ENCODE results near the gene RPS6KC1.
"Not testable (repeated sequence)": the region's sequence is repeated elsewhere in the genome, so short reads cannot be mapped to it uniquely, and the experiment has no call there.

DNA sequence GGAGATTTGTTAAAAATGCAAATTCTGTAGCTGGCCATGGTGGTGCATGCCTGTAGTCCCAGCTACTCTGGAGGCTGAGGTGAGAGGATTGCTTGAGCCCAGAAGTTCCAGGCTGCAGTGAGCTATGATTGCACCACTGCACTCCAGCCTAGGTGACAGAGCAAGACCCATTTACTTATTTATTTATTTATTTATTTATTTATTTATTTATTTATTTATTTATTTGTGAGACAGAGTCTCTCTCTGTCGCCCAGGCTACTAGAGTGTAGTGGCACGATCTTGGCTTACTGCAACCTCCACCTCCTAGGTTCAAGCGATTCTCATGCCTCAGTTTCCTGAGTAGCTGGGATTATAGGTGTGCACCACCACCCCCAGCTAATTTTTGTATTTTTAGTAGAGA is 250.5 kb downstream of the RPS6KC1 start:
- not testable (repeated sequence) for TF ChIP-seq CTCF (IDR thresholded peaks at IDR 0.05); EZH2 (IDR thresholded peaks at IDR 0.05; ENCODE audit: borderline replicate concordance, insufficient read depth, low read depth, low read length, poor library complexity, severe bottlenecking)
